PC-3 (cell line): ENCODE results near the gene SPDYE9. TPM values are rescaled to one million over a fixed set of nuclear protein-coding genes. Genes with fewer than 3 reads are reported as not detected.
A peak's percentile ranks its signal among the peaks of the same experiment; 100 is the strongest.
"Not testable (repeated sequence)": the region's sequence is repeated elsewhere in the genome, so short reads cannot be mapped to it uniquely, and the experiment has no call there.

Source experiments
- ATAC-seq: fragments of 200-7000 bp; cut with Tn5 transposase; 2 replicates; pipeline ENCODE4 v1.9.1; 2020; ENCODE audit warnings: mild to moderate bottlenecking, moderate library complexity
- Bru-seq: library from RNA; stranded (reverse); fragments of 400-500 nt; gene quantifications from one replicate; lab custom pipeline; 2021; lab: Mats Ljungman, UMichigan
- BruChase-seq, 2 experiments: library from RNA; stranded (reverse); fragments of 400-500 nt; gene quantifications; one replicate each; lab custom pipeline; 2021; lab: Mats Ljungman, UMichigan
- BruUV-seq: library from RNA; stranded (reverse); fragments of 400-500 nt; replicated peaks from 2 replicates; lab custom pipeline; 2021; lab: Mats Ljungman, UMichigan
- CTCF ChIA-PET: fragments of 300-600 bp; sonication (Branson Sonifier 250); formaldehyde crosslinking; loops from one replicate; lab custom pipeline; 2022; ENCODE audit warnings: antibody characterized with exemption; lab: Charles Lee
- POLR2A ChIA-PET: fragments of 300-600 bp; sonication (Branson Sonifier 250); formaldehyde crosslinking; loops from one replicate; lab custom pipeline; 2022; ENCODE audit warnings: antibody characterized with exemption; ENCODE audit not compliant: unreplicated experiment; lab: Charles Lee
- DNase-seq: peaks from one replicate; pipeline ENCODE4 v3.0.0-alpha.2; 2015
- H2AFZ ChIP-seq: fragments of 300-600 bp; sonication (generic); 2 replicates; pipeline ENCODE4 v1.6.0; 2016; ENCODE audit warnings: antibody characterized with exemption, low read length
- H3F3A ChIP-seq: fragments of 300-600 bp; sonication (generic); one replicate; pipeline ENCODE4 v1.6.0; 2017; ENCODE audit warnings: antibody characterized with exemption, low read length, control low read depth, mild to moderate bottlenecking; ENCODE audit not compliant: unreplicated experiment
- H3K27ac ChIP-seq: fragments of 300-600 bp; sonication (generic); 2 replicates; pipeline ENCODE4 v1.5.1; 2016; ENCODE audit warnings: mild to moderate bottlenecking, low read length
- H3K27me3 ChIP-seq: fragments of 300-600 bp; sonication (generic); 2 replicates; pipeline ENCODE4 v1.6.1; 2016; ENCODE audit warnings: low read length, mixed read lengths
- H3K36me3 ChIP-seq: fragments of 300-600 bp; sonication (generic); 2 replicates; pipeline ENCODE4 v1.6.1; 2016; ENCODE audit warnings: low read depth, mixed run types, low read length, mixed read lengths
- H3K4me1 ChIP-seq: fragments of 300-600 bp; sonication (generic); 2 replicates; pipeline ENCODE4 v1.5.1; 2016; ENCODE audit warnings: low read length; ENCODE audit not compliant: insufficient read depth
- H3K4me2 ChIP-seq: fragments of 300-600 bp; sonication (generic); 2 replicates; pipeline ENCODE4 v1.6.0; 2016; ENCODE audit warnings: low read length
- H3K4me3 ChIP-seq: fragments of 300-600 bp; sonication (generic); 2 replicates; pipeline ENCODE4 v1.5.1; 2016; ENCODE audit warnings: mild to moderate bottlenecking, low read length, mixed read lengths
- H3K79me2 ChIP-seq: fragments of 300-600 bp; sonication (generic); 2 replicates; pipeline ENCODE4 v1.6.1; 2017; ENCODE audit warnings: low read length, mixed read lengths
- H3K9ac ChIP-seq: fragments of 300-600 bp; sonication (generic); 2 replicates; pipeline ENCODE4 v1.6.0; 2016; ENCODE audit warnings: mild to moderate bottlenecking, low read length
- H3K9me2 ChIP-seq: fragments of 300-600 bp; sonication (generic); replicated peaks from 2 replicates; pipeline ENCODE4 v1.6.1; 2016; ENCODE audit warnings: mixed run types, low read length, mixed read lengths
- H3K9me3 ChIP-seq: fragments of 300-600 bp; sonication (generic); 2 replicates; pipeline ENCODE4 v1.6.1; 2016; ENCODE audit warnings: low read length, mixed read lengths
- H4K20me1 ChIP-seq: fragments of 300-600 bp; sonication (generic); 2 replicates; pipeline ENCODE4 v1.6.1; 2016; ENCODE audit warnings: low read length, mixed read lengths
- intact Hi-C: fragments of 100-400 bp; cut with micrococcal nuclease; formaldehyde crosslinking; loops from 2 replicates; pipeline ENCODE4 v1.9.0; 2023
- long read RNA-seq: library from polyadenylated mRNA; unstranded; transcript quantifications from one replicate; pipeline ENCODE4 v2.0.0, GENCODE V29; 2021; ENCODE audit not compliant: unreplicated experiment
- total RNA-seq: library from RNA; depleted of rRNA; stranded (reverse); fragments of >200 nt; gene quantifications from 2 replicates; pipeline ENCODE4 v1.2.3, GENCODE V29; 2014; rRNA removed

Gene SPDYE9, protein sequence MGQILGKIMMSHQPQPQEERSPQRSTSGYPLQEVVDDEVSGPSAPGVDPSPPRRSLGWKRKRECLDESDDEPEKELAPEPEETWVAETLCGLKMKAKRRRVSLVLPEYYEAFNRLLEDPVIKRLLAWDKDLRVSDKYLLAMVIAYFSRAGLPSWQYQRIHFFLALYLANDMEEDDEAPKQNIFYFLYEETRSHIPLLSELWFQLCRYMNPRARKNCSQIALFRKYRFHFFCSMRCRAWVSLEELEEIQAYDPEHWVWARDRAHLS
- total RNA-seq (not detected in 2 replicates), Bru-seq, nascent RNA (not detected), BruChase-seq, experiment 1, labeled RNA remaining after a 6-hour chase (not detected), BruChase-seq, experiment 2, labeled RNA remaining after a 2-hour chase (not detected)
- long read RNA-seq, partial matches to known transcripts = 0 of 22 reads
- long read RNA-seq, other reads (novel, unspliced or antisense) = 22 of 22 reads

DNA sequence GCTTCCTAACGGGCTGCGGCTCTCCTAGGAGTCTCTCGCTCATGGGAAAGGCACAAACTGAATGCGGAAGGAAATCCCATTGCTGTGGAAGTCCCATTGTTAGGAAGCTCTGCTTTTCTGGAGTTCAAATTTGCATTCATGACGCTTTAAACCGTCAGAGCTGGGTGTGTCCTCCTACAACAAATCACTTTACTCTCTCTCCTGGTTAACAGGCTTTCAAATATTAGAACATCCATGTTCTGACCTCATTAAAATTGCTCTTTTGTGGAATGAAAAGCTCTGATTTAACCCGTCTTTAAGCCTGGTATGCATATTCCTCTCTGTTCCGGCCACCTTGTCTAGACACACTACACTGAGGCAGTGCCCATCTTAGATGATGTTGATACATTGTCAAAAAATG, at the start of gene SPDYE9:
SPDYE9 (minus strand) TSS at position 101 of the 400 bp plus-strand sequence. CDS start 1,800 bp downstream, outside the sequence.
- POLR2A ChIA-PET, intact Hi-C loops: not testable (repeated sequence)

DNA sequence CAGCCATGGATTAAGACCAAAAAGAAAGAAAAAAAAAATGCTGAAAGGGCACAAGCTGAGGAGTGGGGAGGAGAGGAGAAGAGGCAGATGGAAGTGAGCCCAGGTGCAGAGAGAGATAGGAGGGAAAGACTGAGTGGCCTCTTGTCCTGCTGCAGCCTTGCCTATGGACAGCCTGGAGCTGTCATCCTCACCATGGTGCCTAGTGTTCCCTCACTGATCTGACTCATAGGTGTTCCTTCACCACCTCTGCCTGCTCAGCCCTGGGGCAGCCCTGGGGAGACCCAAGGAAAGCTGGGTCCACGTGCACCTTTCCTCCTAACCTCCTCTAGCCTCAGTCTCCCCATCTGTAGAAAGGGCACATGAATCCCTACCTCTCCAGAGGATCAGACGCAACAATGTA, 49.0 kb upstream of the SPDYE9 start:
- H3K4me3 ChIP-seq, H3K4me1 ChIP-seq, H3K27ac ChIP-seq, H3K9me2 ChIP-seq, H3K4me2 ChIP-seq, H3K36me3 ChIP-seq, H4K20me1 ChIP-seq, H3K9ac ChIP-seq, H3K79me2 ChIP-seq, POLR2A ChIA-PET, H3K9me3 ChIP-seq, DNase-seq, intact Hi-C loops, BruUV-seq, H2AFZ ChIP-seq, CTCF ChIA-PET, H3K27me3 ChIP-seq, H3F3A ChIP-seq: not testable (repeated sequence)
- ATAC-seq = peak; percentile 73

More for the DNA sequence above, at the start of gene SPDYE9:
- CTCF ChIA-PET, H3K36me3 ChIP-seq, H3K79me2 ChIP-seq, H4K20me1 ChIP-seq, H3K9me3 ChIP-seq, BruUV-seq, H3K9ac ChIP-seq, DNase-seq, H3K4me1 ChIP-seq, H3K9me2 ChIP-seq, H2AFZ ChIP-seq, H3K27ac ChIP-seq, H3F3A ChIP-seq, H3K27me3 ChIP-seq, H3K4me3 ChIP-seq, H3K4me2 ChIP-seq, ATAC-seq: not testable (repeated sequence)

DNA sequence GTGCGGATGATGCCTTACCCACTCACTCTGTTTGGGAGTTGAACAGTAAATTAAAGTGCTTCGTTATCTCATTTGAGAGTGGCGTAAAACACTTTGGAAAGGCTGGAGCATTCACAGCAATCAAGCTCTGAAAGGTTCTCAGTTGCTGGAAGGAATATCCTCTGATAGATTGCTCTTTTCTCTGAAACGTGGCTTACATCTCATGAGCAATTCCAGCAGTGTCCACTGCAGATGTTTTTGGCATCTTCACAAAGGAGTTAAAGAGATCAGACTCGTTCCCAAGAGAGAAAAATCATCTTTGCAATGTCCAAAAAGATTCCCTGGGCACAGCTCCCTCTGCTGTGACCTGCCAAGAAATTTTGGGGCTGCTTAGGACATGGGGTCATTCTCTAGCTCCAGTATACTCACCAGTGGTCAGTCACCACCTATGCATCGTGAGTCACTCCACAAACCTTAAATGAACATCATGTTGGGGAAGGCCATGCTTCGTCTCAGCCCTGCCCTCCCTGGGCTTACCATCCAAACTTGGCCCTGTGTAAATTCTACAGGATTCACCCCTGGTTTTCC, 46.9 kb upstream of the SPDYE9 start:
- peak; percentile 29; the same call in 1 of the 2 replicates for ATAC-seq
- POLR2A ChIA-PET, H3K27ac ChIP-seq, H3K79me2 ChIP-seq, H3K9me2 ChIP-seq, H3K27me3 ChIP-seq, H3K4me1 ChIP-seq, H4K20me1 ChIP-seq, DNase-seq, CTCF ChIA-PET, H3K4me3 ChIP-seq, H2AFZ ChIP-seq, H3K9me3 ChIP-seq, H3K36me3 ChIP-seq, H3K4me2 ChIP-seq, H3K9ac ChIP-seq, H3F3A ChIP-seq, BruUV-seq, intact Hi-C loops: not testable (repeated sequence)

DNA sequence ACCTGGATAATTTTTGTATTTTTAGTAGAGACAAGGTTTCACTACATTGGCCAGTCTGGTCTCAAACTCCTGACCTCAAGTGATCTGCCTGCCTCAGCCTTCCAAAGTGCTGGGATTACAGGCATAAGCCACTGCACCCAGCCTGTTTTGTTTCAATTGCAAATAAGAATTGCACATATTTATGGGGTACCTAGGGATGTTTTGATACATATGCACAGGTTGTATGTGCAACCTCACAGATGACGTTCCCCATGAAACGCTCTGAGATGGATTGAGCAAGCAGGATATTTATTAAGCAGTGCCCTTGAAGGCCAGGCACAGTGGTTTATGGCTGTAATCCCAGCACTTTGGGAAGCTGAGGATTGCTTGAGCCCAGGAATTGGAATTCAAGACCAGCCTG, 44.8 kb upstream of the SPDYE9 start:
- H3K9me2 ChIP-seq, POLR2A ChIA-PET, H3K27ac ChIP-seq, H3F3A ChIP-seq, H3K79me2 ChIP-seq, BruUV-seq, CTCF ChIA-PET, intact Hi-C loops, H4K20me1 ChIP-seq, H3K4me1 ChIP-seq, H3K4me2 ChIP-seq, H3K27me3 ChIP-seq, H2AFZ ChIP-seq, H3K4me3 ChIP-seq, ATAC-seq, DNase-seq, H3K36me3 ChIP-seq, H3K9ac ChIP-seq, H3K9me3 ChIP-seq: not testable (repeated sequence)

GRCh38 chr7:73124126-73124525, 38.3 kb upstream of the SPDYE9 start:
- H3K9ac ChIP-seq = not testable (repeated sequence)

GRCh38 chr7:73122778-73123447, 37.1 kb upstream of the SPDYE9 start:
- H3K36me3 ChIP-seq, H3F3A ChIP-seq, POLR2A ChIA-PET, H3K27me3 ChIP-seq, H3K9me2 ChIP-seq, H3K79me2 ChIP-seq, BruUV-seq, CTCF ChIA-PET, H3K9ac ChIP-seq, DNase-seq, H3K9me3 ChIP-seq, H3K27ac ChIP-seq, intact Hi-C loops, ATAC-seq, H2AFZ ChIP-seq, H3K4me1 ChIP-seq, H3K4me2 ChIP-seq, H4K20me1 ChIP-seq, H3K4me3 ChIP-seq: not testable (repeated sequence)

More at GRCh38 chr7:73124126-73124525, 38.3 kb upstream of the SPDYE9 start:
- H3K27ac ChIP-seq, H3K4me1 ChIP-seq, POLR2A ChIA-PET, H3K9me2 ChIP-seq, H3K36me3 ChIP-seq, H3K79me2 ChIP-seq, H3K9me3 ChIP-seq, BruUV-seq, DNase-seq, H3F3A ChIP-seq, H2AFZ ChIP-seq, CTCF ChIA-PET, intact Hi-C loops, H3K27me3 ChIP-seq, H4K20me1 ChIP-seq, H3K4me2 ChIP-seq, H3K4me3 ChIP-seq: not testable (repeated sequence)
- ATAC-seq = peak; percentile 89
